Neuronal stem cell (in vitro differentiated cells): ENCODE measurements around the gene TSPOAP1.

Experiments
- DNase-seq: peaks from one replicate; pipeline ENCODE4 v3.0.0-alpha.2; 2013; ENCODE audit warnings: low spot score
- H2AFZ ChIP-seq: one replicate; pipeline ENCODE4 v1.6.1; 2013; ENCODE audit warnings: mild to moderate bottlenecking, low read length, inconsistent platforms
- H2AK5ac ChIP-seq: 2 replicates; pipeline ENCODE4 v1.6.1; 2013; ENCODE audit warnings: low read depth, mild to moderate bottlenecking, inconsistent platforms, low read length, moderate library complexity, mixed read lengths
- H2BK120ac ChIP-seq: 2 replicates; pipeline ENCODE4 v1.6.1; 2013; ENCODE audit warnings: low read depth, mild to moderate bottlenecking, inconsistent platforms, low read length, moderate library complexity, mixed read lengths
- H2BK12ac ChIP-seq: one replicate; pipeline ENCODE4 v1.6.1; 2013; ENCODE audit warnings: low read length, inconsistent platforms
- H2BK15ac ChIP-seq: 2 replicates; pipeline ENCODE4 v1.6.1; 2013; ENCODE audit warnings: mild to moderate bottlenecking, low read length, inconsistent platforms, mixed read lengths
- H2BK5ac ChIP-seq: one replicate; pipeline ENCODE4 v1.6.1; 2013; ENCODE audit warnings: inconsistent platforms, mild to moderate bottlenecking, low read length, moderate library complexity
- H3K14ac ChIP-seq: one replicate; pipeline ENCODE4 v1.6.1; 2013; ENCODE audit warnings: low read length, inconsistent platforms
- H3K18ac ChIP-seq: 2 replicates; pipeline ENCODE4 v1.6.1; 2013; ENCODE audit warnings: low read length, inconsistent platforms
- H3K23ac ChIP-seq: 2 replicates; pipeline ENCODE4 v1.6.1; 2013; ENCODE audit warnings: low read depth, mild to moderate bottlenecking, mixed read lengths, low read length, inconsistent platforms; ENCODE audit not compliant: poor library complexity
- H3K27ac ChIP-seq: replicated peaks from 3 replicates; pipeline ENCODE4 v1.5.1; 2013; ENCODE audit warnings: low read length, inconsistent platforms
- H3K27me3 ChIP-seq, 3 experiments: 2 replicates each; pipeline ENCODE4 v1.6.1; 2013; ENCODE audit warnings: low read length in 3 of 3, mild to moderate bottlenecking in 2 of 3, inconsistent platforms in 1 of 3, low read depth in 1 of 3, mixed read lengths in 1 of 3, moderate library complexity in 1 of 3; ENCODE audit not compliant: control insufficient read depth in 3 of 3, insufficient read depth in 3 of 3
- H3K36me3 ChIP-seq, 2 donors: replicated peaks in 1 of 2; 2 replicates each; pipeline ENCODE4 v1.6.1; 2013; ENCODE audit warnings: low read length in 2 of 2; ENCODE audit not compliant: control insufficient read depth in 2 of 2, insufficient read depth in 2 of 2
- H3K4ac ChIP-seq: 2 replicates; pipeline ENCODE4 v1.6.1; 2013; ENCODE audit warnings: inconsistent platforms, mild to moderate bottlenecking, low read length, moderate library complexity
- H3K4me1 ChIP-seq, 2 donors: 1 replicate in 1 of 2; 2 replicates in 1 of 2; pipeline ENCODE4 v1.6.1; 2013; ENCODE audit warnings: low read length in 2 of 2, low read depth in 1 of 2; ENCODE audit not compliant: control insufficient read depth in 2 of 2, insufficient read depth in 1 of 2
- H3K4me2 ChIP-seq: one replicate; pipeline ENCODE4 v1.6.1; 2013; ENCODE audit warnings: mild to moderate bottlenecking, low read length, inconsistent platforms; ENCODE audit not compliant: insufficient read depth, poor library complexity, severe bottlenecking
- H3K4me3 ChIP-seq, 2 donors: 2 replicates each; pipeline ENCODE4 v1.5.1; 2013; ENCODE audit warnings: low read length in 2 of 2, mild to moderate bottlenecking in 2 of 2, inconsistent platforms in 1 of 2, moderate library complexity in 1 of 2
- H3K79me1 ChIP-seq: one replicate; pipeline ENCODE4 v1.6.1; 2013; ENCODE audit warnings: low read depth, mild to moderate bottlenecking, inconsistent platforms, low read length, moderate library complexity
- H3K9ac ChIP-seq: one replicate; pipeline ENCODE4 v1.6.1; 2013; ENCODE audit warnings: mild to moderate bottlenecking, low read depth, low read length, inconsistent platforms; ENCODE audit not compliant: poor library complexity
- H3K9me3 ChIP-seq, 2 donors: replicated peaks in 1 of 2; 2 replicates each; pipeline versions ENCODE3 to v1.6.1; 2013; ENCODE audit warnings: low read length in 2 of 2, mild to moderate bottlenecking in 2 of 2, inconsistent platforms in 1 of 2, low read depth in 1 of 2, mixed read lengths in 1 of 2, moderate library complexity in 1 of 2; ENCODE audit not compliant: control insufficient read depth in 2 of 2, insufficient read depth in 1 of 2
- H4K8ac ChIP-seq: one replicate; pipeline ENCODE4 v1.6.1; 2013; ENCODE audit warnings: low read depth, mild to moderate bottlenecking, inconsistent platforms, low read length, moderate library complexity
- H4K91ac ChIP-seq: one replicate; pipeline ENCODE4 v1.6.1; 2013; ENCODE audit warnings: low read length, low read depth, mild to moderate bottlenecking, inconsistent platforms; ENCODE audit not compliant: poor library complexity
- WGBS, 2 donors: extraction: QIAGEN DNeasy Blood & Tissue Kit; methylation state at CpG; one replicate each; pipeline ENCODE4 v1.1.7; 2013; ENCODE audit warnings: missing lambda C conversion rate in 2 of 2, mixed read lengths in 1 of 2; ENCODE audit not compliant: insufficient read length in 2 of 2, insufficient replicate concordance in 1 of 2; ENCODE audit errors: extremely low coverage in 2 of 2; 5-methylcytosine and 5-hydroxymethylcytosine counted together

Gene TSPOAP1

GRCh38 chr17:58311429-58311894, 17.1 kb downstream of the TSPOAP1 start:
- no peak overlapping the region for H2AK5ac ChIP-seq
- WGBS, 2 donors, result no CpG with 5 or more reads among the region's 9 CpGs
- no peaks in the 10 kb centered on the region for H3K9me3 ChIP-seq
- H3K23ac ChIP-seq, result peak overlapping the region; percentile 73
- no peak overlapping the region for H3K18ac ChIP-seq
- no peak overlapping the region for H2BK5ac ChIP-seq
- no peak overlapping the region for H2BK15ac ChIP-seq
- no peak overlapping the region for H2BK120ac ChIP-seq
- no peak overlapping the region for H4K8ac ChIP-seq
- peaks cover 0 to 8% of the 10 kb centered on the region in 2 donors for H3K36me3 ChIP-seq
- no peak overlapping the region for H3K4me3 ChIP-seq
- no peak overlapping the region for H2AFZ ChIP-seq
- peak overlapping the region; percentile 6 for H3K14ac ChIP-seq
- no peak overlapping the region for H3K9ac ChIP-seq
- H3K27ac ChIP-seq, result no peak overlapping the region
- peaks cover 3% of the 10 kb centered on the region for H3K79me1 ChIP-seq
- no peak for DNase-seq
- H4K91ac ChIP-seq, result no peak overlapping the region
- no peak overlapping the region for H2BK12ac ChIP-seq
- peaks cover 0 to 6% of the 10 kb centered on the region in 2 donors for H3K4me1 ChIP-seq
- peaks cover 0 to 23% (median 0%) of the 10 kb centered on the region in 3 experiments for H3K27me3 ChIP-seq
- H3K4ac ChIP-seq, result no peak overlapping the region
- H3K4me2 ChIP-seq, result no peak overlapping the region

GRCh38 chr17:58310511-58311428, 17.8 kb downstream of the TSPOAP1 start:
- H4K8ac ChIP-seq, result no peak overlapping the region
- WGBS, 2 donors, result no CpG with 5 or more reads among the region's 23 CpGs
- H2BK15ac ChIP-seq, result no peak overlapping the region
- H3K4me2 ChIP-seq, result no peak overlapping the region
- peak overlapping the region; percentile 6 for H3K14ac ChIP-seq
- H2BK12ac ChIP-seq, result no peak overlapping the region
- H3K9me3 ChIP-seq, result no peaks in the 10 kb centered on the region
- H2AK5ac ChIP-seq, result no peak overlapping the region
- H3K27me3 ChIP-seq, result peaks cover 0 to 23% (median 0%) of the 10 kb centered on the region in 3 experiments
- H3K9ac ChIP-seq, result peak overlapping the region; percentile 70
- H2BK120ac ChIP-seq, result no peak overlapping the region
- H4K91ac ChIP-seq, result no peak overlapping the region
- H3K4ac ChIP-seq, result no peak overlapping the region
- H3K18ac ChIP-seq, result no peak overlapping the region
- H2AFZ ChIP-seq, result no peak overlapping the region
- no peak for DNase-seq
- peak overlapping the region in 1 of 2 donors; percentile 8 for H3K4me3 ChIP-seq
- peaks cover 0 to 6% of the 10 kb centered on the region in 2 donors for H3K4me1 ChIP-seq
- H3K27ac ChIP-seq, result no peak overlapping the region
- H3K23ac ChIP-seq, result peak overlapping the region; percentile 80
- no peak overlapping the region for H2BK5ac ChIP-seq
- H3K36me3 ChIP-seq, result peaks cover 0 to 6% of the 10 kb centered on the region in 2 donors
- H3K79me1 ChIP-seq, result peaks cover 3% of the 10 kb centered on the region

DNA sequence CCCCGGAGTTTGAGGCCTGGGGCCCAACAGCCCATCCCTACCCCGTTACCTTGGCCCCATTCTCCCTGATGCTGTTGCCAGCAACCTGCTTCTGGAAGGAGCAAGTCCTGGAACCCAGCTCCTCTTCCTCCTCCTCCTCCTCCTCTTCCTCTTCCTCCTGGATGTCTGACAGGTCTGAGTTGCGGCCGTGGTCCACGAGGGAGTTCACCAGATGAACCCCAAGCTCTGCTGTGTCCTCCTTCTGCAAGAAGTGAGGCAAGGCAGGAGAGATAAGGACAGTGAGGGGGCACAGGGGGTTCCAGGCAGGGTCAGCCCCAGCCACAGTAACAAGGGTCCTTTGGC, 18.7 kb downstream of the TSPOAP1 start:
- Histone ChIP-seq H3K4me3 (no peak overlapping the region), H3K36me3 (peaks cover 0 to 4% of the 10 kb centered on the region in 2 donors), H3K9me3 (no peaks in the 10 kb centered on the region), H2AK5ac (peak overlapping the region; percentile 26), H3K23ac (no peak overlapping the region), H3K9ac (no peak overlapping the region), H3K14ac (no peak overlapping the region), H2BK5ac (peak overlapping the region; percentile 75), H3K18ac (peak overlapping the region; percentile 19), H2BK12ac (peak overlapping the region; percentile 41), H4K91ac (no peak overlapping the region), H4K8ac (no peak overlapping the region), H2BK120ac (no peak overlapping the region), H3K4me1 (peaks cover 0 to 6% of the 10 kb centered on the region in 2 donors), H3K4me2 (no peak overlapping the region), H3K4ac (no peak overlapping the region), H2AFZ (no peak overlapping the region), H2BK15ac (no peak overlapping the region), H3K79me1 (peaks cover 3% of the 10 kb centered on the region), H3K27ac (no peak overlapping the region), H3K27me3 (peaks cover 0 to 23% (median 0%) of the 10 kb centered on the region in 3 experiments)
- no peak for DNase-seq
- WGBS, 2 donors, result no CpG with 5 or more reads among the region's 5 CpGs
